Measurements from ENCODE around the gene ZFP36.

The ZFP36 gene

DNA sequence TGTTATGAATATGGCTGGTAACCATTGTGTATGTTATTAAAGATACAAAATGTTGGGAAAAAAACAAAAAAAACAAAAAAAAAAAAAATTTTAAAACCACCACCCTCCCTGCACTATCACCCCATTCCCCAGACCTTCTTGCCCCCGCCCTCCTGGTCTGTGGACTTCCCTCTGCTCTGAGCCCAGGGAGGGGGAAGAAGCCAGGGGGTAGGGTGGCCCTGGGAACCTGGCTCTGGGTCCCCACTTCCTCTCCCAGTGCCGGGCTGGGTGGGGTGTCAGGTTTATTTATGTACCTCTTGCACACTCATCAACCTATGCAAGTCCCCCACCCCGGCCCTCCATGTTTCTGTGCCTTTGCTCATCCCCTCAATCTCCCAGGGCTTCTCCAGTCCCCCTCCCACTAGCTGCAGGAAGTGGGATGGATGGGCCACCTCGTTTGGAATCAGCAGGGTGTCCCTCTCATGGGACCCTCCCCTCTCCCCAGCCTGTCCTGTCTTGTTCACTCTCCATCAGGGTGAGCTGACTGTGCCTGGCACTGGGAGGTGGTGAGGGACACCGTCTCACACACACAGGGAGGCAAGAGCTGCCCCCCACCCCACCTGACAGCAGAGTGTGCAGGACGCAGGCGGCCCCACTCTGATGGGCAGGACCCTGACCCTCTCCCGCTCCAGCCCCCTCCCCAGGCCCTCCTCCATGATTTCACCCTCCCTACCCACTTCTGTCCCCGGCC is 21.6 kb upstream of the ZFP36 start:
- no peak for DNase-seq (ENCODE audit: low read depth)

DNA sequence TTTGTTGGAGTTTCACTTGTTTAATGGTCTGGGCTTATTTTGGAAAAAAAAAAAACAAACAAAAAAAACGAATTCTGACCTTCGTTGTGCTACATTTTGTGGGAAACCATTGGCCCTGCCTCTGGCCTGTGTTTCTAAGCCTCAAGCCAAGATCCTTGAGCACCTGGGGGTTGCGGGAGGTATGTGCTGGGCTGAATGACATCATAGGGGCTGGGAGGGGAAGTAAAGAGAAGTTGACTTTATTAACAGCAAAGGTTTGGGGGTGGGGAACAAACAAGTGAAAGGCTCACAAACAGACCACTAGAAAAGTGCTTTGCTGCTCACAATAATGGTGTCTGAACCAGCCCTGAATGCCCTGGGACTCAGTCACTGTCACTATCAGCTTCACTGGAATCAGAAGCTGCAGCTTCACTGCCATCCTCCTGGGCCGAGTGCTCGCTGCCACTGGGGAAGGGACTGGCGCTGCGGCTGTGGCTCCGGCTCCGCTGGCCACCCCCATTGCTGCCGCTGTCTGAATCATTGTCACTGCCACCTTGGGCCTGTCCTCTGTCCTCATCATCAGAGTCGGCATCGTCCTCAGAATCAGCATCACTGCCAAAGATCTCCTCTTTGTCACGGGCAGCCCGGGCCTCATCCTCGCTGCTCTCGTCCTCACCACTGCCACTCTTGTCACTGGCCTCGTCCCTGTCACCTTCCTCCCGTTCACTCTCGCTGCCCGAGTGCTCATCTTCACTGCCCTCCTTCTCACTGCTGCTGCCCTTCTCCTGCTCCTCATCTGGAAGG is 20.8 kb upstream of the ZFP36 start:
- no peak for DNase-seq (ENCODE audit: low read depth)

DNA sequence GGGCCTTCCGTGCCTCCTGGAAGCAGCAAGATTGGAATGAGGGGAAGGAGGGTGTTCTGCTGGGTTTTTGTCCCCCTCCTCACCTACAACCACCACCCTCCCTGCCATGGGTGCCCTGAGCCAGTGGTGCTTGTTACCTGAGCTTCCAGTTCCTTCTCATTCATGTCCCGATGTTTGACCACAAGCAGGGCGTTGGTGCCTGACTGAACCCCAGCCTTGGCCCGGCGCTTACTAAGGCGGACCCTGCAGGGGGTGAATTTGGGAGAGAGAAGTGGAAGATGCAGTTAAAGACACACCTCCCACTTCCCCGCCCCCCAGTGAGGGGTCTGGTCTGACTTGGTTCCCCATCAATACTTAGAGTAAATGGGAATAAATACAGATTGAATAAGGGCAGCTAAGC is 20.1 kb upstream of the ZFP36 start:
- no peak for DNase-seq (ENCODE audit: low read depth)

DNA sequence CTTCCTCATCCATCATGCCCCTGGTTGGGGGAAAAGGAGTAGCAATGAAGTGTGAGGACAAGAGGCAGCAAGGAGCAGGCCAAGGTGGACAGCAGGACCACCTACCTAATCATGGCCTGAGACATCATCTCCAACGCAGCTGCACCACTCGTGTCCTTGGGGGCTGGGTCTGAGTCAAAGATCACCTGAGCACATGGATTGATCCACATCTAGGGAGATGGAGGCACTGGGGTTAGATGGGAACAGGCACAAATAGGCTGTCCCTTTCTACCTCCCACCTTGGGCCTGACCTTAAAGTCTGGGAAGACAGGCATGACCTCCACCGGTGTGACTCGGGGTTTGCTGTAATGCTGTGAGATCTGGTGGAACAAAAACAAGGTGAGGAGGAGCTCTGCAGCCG is 18.0 kb upstream of the ZFP36 start:
- DNase-seq (ENCODE audit: low read depth), result no peak

DNA sequence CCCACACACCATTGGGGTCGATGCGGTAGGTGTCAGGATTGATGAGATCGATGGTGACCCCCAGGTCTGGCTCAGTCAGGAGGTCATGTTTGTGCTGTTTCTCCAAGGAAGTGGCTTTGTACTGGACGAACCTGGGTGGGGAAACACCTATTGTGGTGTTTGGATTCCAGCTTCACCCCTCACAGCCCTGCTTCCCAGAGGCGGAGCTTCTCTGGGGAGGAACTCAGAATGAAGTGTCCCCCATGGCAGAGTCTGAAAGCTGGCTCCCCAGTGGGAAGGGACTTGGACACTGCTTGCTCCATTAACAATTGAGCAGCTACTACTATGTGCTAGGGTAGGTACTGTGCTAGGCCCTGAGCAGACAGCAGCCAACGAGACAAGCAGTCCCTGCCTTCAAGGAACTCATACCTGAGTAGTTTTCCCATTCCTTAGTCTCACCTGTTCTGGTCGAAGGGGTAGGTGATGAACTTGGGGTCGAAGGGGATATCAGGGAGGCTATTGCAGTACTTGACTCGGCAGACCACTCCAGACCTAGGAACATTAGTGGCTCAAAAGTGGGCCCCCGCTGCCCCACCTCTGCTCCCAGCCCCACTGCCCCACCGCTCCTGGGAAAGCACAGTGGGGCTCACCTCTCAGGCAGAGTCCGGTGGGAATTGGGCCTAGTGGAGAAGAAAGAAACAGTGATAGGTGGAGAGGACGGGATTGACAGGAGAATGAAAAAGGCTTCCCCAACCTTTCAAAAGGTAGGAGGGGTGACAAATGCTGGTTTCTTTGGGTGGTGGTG is 16.8 kb upstream of the ZFP36 start:
- no peak for DNase-seq (ENCODE audit: low read depth)

DNA sequence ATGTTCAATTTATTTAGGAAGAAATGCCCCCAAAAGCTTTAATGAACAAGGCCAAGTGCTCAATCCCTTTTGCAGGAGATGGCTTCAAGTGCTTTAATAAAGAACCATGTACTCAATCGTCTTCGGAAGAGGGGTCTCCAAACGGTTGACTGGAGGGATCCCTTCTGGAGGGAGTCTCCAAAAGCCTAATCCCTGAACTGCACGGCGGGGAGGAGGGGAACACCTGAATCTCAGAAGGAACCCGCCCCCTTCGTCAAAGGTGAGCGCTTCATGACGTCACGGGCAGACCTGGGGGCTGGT is 16.2 kb upstream of the ZFP36 start:
- no peak for DNase-seq (ENCODE audit: low read depth)

DNA sequence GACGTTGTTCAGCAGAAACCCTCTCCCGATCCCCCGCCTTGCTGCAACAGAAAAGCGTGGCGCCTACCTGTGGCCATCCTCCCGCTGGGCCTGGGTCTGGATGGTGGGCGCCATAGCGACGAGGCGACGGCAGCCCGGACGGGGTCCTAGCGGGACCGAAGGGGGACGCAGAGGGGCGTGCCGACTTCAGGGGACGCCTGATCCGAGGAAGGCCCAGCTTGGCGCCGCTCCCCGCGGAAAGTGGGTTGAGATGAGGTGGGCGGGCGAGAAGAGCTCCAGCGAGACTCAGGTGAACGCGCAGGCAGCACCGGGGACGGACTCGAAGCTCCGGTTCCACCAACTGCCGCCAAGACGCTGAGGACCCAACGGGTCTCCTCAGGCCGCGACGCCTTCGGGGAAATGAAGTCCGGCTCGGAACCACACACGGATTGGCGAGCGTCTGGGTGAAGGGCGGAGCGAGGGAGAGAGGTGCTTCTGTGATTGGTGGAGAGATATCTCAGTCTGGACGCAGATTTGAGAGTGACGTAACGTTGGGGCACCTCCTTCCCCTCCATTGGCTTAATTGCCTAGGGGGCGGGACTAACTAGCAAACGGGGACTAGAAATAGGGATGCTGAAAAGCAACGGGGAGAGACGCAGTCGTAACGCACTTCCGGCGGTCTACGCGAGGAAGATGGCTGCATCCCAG is 15.8 kb upstream of the ZFP36 start, which contains the start of the genes MED29 and PAF1:
Gene MED29 (plus strand): TSS at position 628 of the 687 bp plus-strand sequence. CDS start 45 bp downstream, at position 673.
Gene PAF1 (minus strand): TSS at position 356 of the 687 bp plus-strand sequence. CDS start 242 bp downstream, at position 114.
- peak; percentile 88 for DNase-seq (ENCODE audit: low read depth)

DNA sequence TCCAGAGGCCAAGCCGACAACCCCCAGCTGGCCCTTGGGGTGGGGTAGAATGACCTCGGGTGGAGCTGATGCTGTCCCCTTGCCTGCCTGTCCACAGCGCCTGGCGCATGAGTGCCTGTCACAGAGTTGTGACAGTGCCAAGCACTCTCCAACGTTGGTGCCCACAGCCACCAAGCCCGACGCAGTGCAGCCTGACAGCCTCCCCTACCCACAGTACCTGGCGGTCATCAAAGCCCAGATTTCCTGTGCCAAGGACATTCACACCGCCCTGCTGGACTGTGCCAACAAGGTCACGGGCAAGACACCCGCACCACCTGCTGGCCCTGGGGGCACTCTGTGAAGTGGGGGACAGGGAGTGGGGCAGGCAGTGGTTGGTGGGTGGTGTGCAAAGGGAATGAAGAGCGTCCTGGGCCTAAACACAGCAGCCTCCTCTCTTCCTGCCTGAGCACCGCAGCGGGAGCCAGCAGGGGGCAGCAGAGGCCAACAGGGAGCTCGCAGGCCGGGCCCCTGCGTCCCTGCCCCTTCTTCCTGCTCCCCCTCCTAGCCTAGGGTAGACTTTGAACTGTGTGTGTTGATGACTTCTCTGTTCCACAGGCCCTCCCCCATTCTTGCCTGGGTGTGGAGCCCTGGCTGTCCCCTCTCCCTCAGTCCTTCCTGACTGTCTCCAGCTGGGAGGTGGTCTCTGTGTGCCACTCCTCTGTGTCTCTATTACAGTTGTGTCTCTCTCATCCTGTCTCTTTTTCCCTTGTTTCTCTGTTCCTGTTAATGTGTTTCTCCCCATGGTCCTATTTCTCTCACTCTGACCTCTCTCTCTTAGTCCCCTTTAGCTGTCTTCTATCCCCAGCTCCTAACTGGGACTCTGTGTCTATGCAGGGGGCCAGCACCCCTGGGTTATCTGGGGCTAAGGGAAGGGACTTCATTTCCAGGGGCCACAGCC is 9.0 kb upstream of the ZFP36 start:
- DNase-seq (ENCODE audit: low read depth), result peak; percentile 85

DNA sequence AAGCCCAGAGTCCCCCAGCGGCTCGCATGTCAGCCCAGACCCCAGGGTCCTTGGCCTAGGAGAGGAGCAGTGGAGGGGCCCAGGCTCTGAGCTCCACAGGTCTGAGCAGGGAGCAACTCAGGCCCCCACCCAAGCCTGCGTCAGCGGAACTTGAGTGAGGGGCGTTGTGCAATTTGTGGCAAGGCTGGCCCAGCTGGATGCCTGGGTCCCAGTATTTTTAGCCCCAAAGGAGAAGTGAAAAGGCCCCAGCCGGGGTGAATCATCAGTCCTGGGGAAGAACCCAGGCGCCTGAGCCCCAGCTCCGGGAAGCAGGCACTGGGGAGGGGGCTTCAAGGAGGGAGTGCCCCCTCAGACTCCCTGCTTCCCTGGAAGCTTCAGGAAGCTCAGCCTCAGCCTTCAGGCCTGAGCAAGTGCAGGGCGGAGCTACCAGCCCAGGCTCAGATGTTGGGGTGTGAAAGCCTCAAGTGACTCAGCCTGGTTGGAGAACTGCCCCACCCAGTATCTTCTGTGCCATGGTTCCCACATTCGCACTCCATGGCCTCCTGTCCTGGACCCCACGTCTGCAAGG is 8.3 kb upstream of the ZFP36 start:
- DNase-seq (ENCODE audit: low read depth), result peak; percentile 43

DNA sequence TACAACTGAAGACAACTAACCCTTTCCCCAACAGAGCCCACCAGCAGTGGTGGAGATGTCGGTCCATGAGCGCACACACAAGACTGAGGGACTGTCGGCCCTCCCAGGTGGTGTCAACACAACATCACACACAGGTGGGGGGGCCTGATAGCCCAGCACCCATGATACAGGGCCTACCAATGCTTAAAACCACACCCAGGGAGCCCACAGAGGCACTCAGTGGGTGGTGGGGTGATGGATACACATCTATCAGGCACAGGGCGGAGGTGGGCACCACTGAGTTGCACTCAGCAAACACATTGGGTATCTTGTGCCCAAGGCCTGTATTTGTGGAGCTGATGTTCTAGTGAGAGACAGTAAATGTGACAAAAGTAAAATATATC is 7.0 kb upstream of the ZFP36 start:
- DNase-seq (ENCODE audit: low read depth), result no peak

DNA sequence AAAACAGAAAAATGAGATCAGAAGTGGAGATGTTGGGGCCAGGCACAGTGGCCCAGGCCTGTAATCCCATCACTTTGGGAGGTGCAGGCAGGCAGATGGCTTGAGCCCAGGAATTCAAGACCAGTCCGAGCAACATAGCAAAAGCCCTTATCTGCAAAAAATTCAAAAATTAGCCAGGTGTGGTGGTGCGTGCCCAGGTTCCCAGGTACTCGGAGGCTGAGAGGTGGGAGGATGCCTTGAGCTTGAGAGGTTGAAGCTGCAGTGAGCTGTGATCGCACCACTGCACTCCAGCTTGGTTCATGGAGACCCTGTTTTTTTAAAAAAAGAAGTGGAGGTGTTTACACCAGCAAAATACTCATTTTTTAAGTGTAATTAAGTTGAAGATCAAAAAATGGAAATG is 6.6 kb upstream of the ZFP36 start:
- no peak for DNase-seq (ENCODE audit: low read depth)

DNA sequence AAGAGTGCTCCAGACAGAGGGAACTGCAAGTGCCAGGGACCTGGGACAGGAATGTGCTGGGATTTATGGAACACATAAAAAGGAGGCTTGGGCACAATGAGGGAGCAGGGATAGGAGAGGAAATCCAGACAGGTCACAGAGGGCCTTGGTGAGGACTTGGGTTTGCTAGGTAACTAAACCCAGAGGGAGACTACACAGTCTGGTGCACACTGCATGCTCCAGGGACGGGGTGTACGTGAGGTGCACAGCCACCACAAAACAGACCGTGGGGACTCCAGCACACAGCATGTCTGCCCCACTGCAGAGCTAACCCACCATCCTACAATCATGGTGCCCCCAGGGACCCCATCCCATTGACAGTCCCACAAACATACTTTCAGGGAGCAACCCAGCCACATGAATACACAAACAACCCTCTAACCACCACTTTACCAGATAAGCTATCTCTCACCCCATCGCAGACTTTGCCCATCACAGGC is 5.5 kb upstream of the ZFP36 start:
- no peak for DNase-seq (ENCODE audit: low read depth)

DNA sequence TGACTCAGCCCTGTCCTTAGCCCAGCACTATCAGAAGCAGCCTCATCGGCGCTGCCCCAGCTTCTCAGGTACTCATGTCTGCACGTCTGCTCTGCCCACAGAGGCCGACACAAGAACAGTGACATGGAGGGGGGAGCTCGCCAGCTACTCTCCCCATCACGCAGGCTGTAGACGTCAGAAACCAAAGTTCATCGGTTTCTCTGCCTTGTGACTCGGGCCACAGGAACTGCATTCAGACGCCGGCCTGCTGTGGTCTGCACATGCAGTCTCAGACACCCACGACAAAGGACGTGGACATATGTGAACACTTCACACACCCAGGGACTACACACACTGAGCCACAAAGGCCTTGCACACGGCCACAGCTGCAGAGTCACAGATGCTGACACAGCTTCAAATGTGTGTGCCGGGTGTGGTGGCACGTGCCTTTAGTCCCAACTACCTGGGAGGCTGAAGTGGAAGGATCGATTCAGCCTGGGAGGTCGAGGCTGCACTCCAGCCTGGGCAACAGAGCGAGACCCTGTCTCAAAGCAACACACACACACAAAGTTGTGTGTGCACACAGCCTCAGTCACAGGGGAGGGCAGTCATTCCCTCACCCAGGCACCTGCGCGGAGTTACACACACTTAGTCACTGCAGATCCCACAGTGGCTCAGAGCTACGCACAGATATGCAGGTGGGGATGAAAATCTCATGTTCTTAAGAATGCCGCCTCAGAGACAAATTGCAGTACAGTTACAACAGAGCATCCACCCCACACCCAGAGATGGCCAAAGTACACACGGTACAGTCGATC is 4.9 kb upstream of the ZFP36 start:
- peak; percentile 71 for DNase-seq (ENCODE audit: low read depth)

DNA sequence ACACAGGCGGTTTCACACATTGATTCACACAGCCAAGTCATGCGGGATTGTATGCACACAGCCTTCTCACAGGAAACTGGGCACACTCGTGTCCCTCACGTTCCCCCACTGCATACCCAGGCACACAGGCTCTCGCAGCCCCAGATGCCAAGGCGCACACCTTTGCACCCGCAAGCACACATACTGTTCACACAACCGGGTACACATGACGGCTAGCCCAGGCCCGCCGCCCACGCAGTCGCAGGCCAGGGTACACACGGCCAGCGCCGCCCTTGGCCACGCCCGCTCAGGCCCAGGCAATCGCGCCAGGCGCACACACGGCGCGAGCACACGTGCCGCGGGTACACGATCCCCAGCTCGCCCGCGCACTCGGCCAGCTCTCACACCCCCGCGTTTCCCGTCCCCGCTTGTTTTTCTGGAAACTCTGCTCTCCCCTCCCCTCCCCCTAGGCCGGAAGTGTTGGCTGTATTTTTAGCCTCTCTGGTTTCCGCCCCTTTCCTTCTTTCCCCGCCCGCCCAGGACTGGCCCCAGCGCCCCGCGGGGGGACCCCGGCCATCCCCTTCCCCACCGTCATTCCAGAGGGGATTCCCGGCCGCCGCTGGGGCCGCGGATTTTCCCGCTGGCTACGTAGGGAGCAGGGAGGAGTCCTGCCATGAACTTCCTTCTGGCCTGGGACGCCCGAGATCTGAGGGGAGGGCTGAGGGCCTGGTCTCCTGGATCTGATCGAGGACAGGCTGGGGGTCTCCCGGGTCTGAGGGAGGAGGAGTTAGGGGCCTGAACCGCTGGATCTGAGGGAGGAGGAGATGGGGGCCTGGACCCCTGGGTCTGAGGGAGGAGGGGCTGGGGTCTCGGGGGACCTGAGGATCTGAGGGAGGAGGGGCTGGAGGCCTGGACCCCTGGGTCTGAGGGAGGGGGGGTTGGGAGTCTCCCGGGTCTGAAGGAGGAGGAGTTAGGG is 4.0 kb upstream of the ZFP36 start:
- peak; percentile 76 for DNase-seq (ENCODE audit: low read depth)

DNA sequence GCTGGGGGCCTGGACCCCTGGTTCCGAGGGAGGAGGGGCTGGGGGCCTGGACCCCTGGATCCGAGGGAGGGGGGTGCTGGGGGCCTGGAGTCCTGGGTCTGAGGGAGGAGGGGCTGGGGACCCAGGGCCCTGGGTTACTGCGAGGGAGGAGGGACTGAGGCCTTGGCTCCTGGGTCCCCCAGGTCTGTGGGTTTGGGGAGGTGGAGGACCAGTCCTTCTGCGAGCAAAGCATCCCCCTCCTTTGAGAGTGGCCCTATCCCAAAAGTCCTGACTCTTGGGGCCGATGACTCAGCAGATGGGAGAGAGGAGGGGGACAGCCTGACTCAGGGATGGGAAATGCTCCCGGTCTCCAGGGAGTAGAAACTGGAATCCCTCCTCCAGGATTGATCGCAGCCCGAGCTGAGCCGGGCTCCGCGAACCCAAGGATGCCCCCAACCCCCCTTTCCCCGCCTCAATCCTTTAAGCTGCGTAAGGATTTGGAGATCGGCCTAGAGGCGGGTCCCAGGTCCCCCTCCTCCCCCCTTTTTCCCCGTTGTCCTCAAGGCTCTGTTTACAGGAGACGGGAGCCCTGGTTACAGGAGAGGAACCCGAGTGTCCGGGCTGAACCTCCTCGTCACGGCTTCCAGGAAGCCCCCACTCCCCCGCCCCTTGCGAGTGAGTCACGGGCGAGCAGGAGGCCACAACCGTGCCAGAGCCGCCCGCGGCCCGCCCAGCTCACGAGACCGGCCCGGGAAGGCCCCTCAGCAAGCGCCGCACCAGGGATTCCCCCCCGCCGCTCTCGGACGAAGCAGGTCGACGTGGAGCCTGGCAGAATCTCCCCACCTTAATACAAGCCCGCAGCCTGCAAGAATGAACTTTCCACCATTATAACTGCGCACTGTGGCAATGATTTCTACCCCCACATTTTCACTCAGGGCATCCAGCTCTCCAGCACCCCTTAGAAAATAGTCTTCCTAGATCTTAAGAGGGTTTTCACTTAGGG is 3.0 kb upstream of the ZFP36 start:
- DNase-seq (ENCODE audit: low read depth), result peak; percentile 97

DNA sequence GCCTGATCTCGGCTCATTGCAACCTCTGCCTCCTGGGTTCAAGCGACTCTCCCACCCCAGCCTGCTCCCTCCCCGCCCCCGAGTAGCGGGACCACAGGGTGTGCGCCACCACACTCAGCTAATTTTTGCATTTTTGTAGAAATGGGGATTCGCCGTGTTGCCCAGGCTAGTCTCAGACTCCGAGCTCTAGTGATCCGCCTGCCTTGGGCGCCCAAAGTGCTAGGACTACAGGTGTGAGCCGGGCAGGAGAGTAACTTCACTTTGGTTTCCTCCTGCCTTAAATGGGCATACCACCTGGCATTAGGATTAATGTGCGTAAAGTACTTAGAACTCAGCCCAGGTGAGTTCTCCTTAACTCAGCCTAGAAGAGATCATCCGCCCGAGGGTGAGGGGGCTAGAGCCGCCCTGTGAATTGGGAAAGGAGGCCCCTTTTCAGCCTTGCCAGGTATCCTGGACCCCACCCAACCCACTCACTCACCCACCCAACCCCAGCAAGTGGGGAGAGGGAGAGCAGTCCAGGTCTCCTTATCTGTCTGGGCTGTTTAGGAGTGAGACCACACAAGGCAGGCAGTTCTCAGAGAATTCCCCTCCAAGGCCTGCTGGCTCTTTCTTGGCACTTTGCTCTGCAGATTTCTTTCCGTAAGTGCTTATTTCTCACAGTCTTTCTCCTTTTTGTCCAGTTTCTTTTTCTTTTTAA is 1.2 kb upstream of the ZFP36 start:
- DNase-seq (ENCODE audit: low read depth), result no peak

Measured in stimulated activated CD8-positive, alpha-beta memory T cell treated with anti-CD3 and anti-CD28 coated beads, Interleukin-12 subunit alpha, Interleukin-12 subunit beta, amount 100 ng/mL, for 4 hours (primary cell).